ENCODE data around the gene RBBP8NL. TPM values are rescaled to one million over a fixed set of nuclear protein-coding genes. Genes with fewer than 3 reads are reported as not detected.

Gene RBBP8NL
- total and polyA plus RNA-seq, 2 of the 8 experiments (the other 6 are each of a cell fraction or from before 2014, with no cell fraction given): 0.43 to 0.48 TPM

DNA sequence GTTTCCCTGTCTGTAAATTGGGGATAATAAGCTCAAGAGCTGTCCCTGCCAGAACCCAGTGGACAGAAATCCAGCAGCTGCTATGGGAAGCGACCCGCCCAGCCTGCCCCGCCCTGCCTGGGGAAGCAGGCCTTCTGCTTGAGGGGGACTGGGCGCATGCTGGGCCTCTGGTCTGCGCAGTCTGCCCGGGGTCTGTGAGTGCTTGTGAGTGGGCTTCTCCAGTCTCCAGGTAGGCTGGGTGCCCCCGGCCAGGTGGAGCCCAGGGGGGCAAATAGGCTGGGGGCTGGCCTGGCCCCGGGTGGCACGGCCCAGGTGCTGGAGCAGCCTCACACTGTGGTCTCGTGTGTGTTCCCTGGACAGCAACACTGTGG lies 648 bp upstream of the RBBP8NL start:
- CTCF ChIA-PET (ENCODE audit: partially characterized antibody): interaction anchor here (0.7 to 10.8 kb wide), 10 partner anchors 10 to 189 kb away, joined by 3 to 104 read pairs (median 4); no protein-coding TSS in a partner anchor
- Histone ChIP-seq H3K23me2 (ENCODE audit: low read depth, low read length) (peaks cover 3% of the 10 kb centered on the region), H3K27me3 (replicated peaks in 1 of 4; ENCODE audit: control insufficient read depth in 3 of 4, extremely low read depth in 1 of 4, insufficient read depth in 3 of 4, low read length in 3 of 4) (no peaks in the 10 kb centered on the region; a peak in 1 of 7 replicates), H4K20me1 (replicated peaks in 1 of 2; ENCODE audit: control insufficient read depth in 1 of 2, insufficient read depth in 2 of 2, low read length in 2 of 2) (no peaks in the 10 kb centered on the region), H3K9ac (replicated peaks in 1 of 4; ENCODE audit: extremely low read depth in 1 of 4, low read depth in 3 of 4, low read length in 3 of 4) (no peak overlapping the region), H3K9me3 (ENCODE audit: insufficient read depth in 2 of 2, low read depth in 1 of 2, low read length in 1 of 2) (no peaks in the 10 kb centered on the region), H3K4me1 (replicated peaks in 1 of 4; ENCODE audit: control insufficient read depth in 3 of 4, insufficient read depth in 4 of 4, low read length in 3 of 4) (peaks cover 0 to 43% (median 31%) of the 10 kb centered on the region in 4 experiments; a peak in 6 of 7 replicates), H2AFZ (ENCODE audit: low read length) (no peak overlapping the region), H4K91ac (replicated peaks; ENCODE audit: insufficient read length, low read length) (peak overlapping the region; percentile 76), H3K14ac (ENCODE audit: insufficient read length) (no peak overlapping the region), H3K36me3 (ENCODE audit: control insufficient read depth in 2 of 4, insufficient read depth in 4 of 4, low read length in 3 of 4) (no peaks in the 10 kb centered on the region), H2BK12ac (ENCODE audit: low read depth, low read length) (peak overlapping the region; percentile 98; the same call in 1 of the 2 replicates), H3K23ac (ENCODE audit: insufficient read length) (no peak overlapping the region), H2AK5ac (ENCODE audit: low read depth, low read length) (no peak overlapping the region; the same call in 1 of the 2 replicates), H3K4me3 (ENCODE audit: extremely low read depth in 1 of 4, insufficient read depth in 2 of 4, low read depth in 3 of 4, low read length in 4 of 4) (no peak overlapping the region), H3K79me2 (ENCODE audit: control insufficient read depth in 1 of 2, insufficient read depth in 2 of 2, low read length in 2 of 2) (no peaks in the 10 kb centered on the region), H3K56ac (replicated peaks; ENCODE audit: insufficient read length, low read depth, low read length) (no peak overlapping the region), H4K8ac (ENCODE audit: extremely low read depth, insufficient read depth, low read length) (peak overlapping the region; percentile 28; the same call in 1 of the 2 replicates), H3K4ac (replicated peaks; ENCODE audit: insufficient read length, low read depth, low read length) (no peak overlapping the region), H2BK20ac (ENCODE audit: low read length) (peak overlapping the region; percentile 87; the same call in 1 of the 2 replicates), H3K4me2 (ENCODE audit: insufficient read depth in 1 of 2, low read depth in 2 of 2, low read length in 2 of 2) (peak overlapping the region in 1 of 2 experiments; percentile 46; a peak in 1 of 4 replicates), H2BK5ac (ENCODE audit: low read depth, low read length) (peak overlapping the region; percentile 60; the same call in 1 of the 2 replicates), H3K18ac (ENCODE audit: extremely low read depth, low read length) (peak overlapping the region; percentile 79), H4K5ac (ENCODE audit: insufficient read length, low read depth, low read length) (no peak overlapping the region), H3K79me1 (ENCODE audit: low read depth, low read length) (no peaks in the 10 kb centered on the region), H2BK120ac (replicated peaks; ENCODE audit: low read depth, low read length) (no peak overlapping the region), H3K27ac (ENCODE audit: low read depth, low read length) (no peak overlapping the region), H2BK15ac (ENCODE audit: low read length) (peak overlapping the region; percentile 75; the same call in 1 of the 2 replicates)
- no peak for FAIRE-seq
- POLR2A ChIA-PET (ENCODE audit: partially characterized antibody): interaction anchor here (1.4 to 1.9 kb wide), 2 partner anchors 12 to 18 kb away, joined by 6 to 7 read pairs; no protein-coding TSS in a partner anchor
- DNase-seq (ENCODE audit: low read depth in 1 of 2, low spot score in 2 of 2): no peak
- 83% methylated on average over 10 of the region's 10 CpGs; no CpG with 5 or more reads in 1 of the 2 experiments for WGBS, 2 experiments (ENCODE audit: extremely low coverage in 1 of 2, insufficient coverage in 1 of 2, insufficient read length in 1 of 2, insufficient replicate concordance in 2 of 2, low coverage in 1 of 2, low lambda C conversion rate in 2 of 2, missing lambda C conversion rate in 1 of 2)
- TF ChIP-seq HDAC6 (IDR thresholded peaks at IDR 0.05; ENCODE audit: low read depth, low read length) (no peak), SRF (IDR thresholded peaks at IDR 0.05; ENCODE audit: low read depth, low read length) (no peak), MAX (IDR thresholded peaks at IDR 0.05) (no peak), KDM5A (IDR thresholded peaks at IDR 0.05; ENCODE audit: low read length) (no peak), HDAC2 (IDR thresholded peaks at IDR 0.05; ENCODE audit: borderline replicate concordance in 1 of 2, low read depth in 2 of 2, low read length in 2 of 2) (no peak), CREB1 (IDR thresholded peaks at IDR 0.05) (no peak), EZH2 (IDR thresholded peaks at IDR 0.05; ENCODE audit: low read depth, low read length, severe bottlenecking) (no peak)

Data from H1 (cell line).